ENCODE data around the gene CAMK2G.

DNA sequence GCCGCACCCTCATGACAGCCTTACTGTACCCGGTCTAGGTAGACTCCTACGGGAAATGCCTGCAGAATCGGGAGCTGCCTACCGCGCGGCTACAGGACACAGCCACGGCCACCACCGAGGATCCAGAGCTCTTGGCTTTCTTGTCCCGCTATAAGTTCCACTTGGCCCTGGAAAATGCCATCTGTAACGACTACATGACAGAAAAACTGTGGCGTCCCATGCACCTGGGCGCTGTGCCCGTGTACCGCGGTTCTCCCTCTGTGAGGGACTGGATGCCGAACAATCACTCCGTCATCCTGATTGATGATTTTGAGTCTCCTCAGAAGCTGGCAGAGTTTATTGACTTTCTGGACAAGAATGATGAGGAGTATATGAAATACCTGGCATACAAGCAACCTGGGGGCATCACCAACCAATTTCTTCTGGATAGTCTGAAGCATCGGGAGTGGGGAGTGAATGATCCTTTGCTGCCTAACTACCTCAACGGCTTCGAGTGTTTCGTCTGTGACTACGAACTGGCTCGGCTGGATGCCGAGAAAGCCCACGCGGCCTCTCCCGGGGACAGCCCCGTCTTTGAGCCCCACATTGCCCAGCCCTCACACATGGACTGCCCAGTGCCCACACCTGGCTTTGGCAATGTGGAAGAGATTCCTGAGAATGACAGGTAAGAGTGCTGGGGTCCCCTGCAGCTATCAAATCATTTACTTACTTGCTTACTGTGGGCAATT is 101.0 kb downstream of the CAMK2G start:
- TF ChIP-seq POLR2AphosphoS5 (IDR thresholded peaks at IDR 0.05) = no peak
- peak; percentile 12 for TF ChIP-seq POLR2A (IDR thresholded peaks at IDR 0.05)
